ENCODE measurements around the gene ADGRG4. TPM values are rescaled to one million over a fixed set of nuclear protein-coding genes. Genes with fewer than 3 reads are reported as not detected.

Gene ADGRG4
- total RNA-seq, 1 experiment from 2014 or later: not detected

DNA sequence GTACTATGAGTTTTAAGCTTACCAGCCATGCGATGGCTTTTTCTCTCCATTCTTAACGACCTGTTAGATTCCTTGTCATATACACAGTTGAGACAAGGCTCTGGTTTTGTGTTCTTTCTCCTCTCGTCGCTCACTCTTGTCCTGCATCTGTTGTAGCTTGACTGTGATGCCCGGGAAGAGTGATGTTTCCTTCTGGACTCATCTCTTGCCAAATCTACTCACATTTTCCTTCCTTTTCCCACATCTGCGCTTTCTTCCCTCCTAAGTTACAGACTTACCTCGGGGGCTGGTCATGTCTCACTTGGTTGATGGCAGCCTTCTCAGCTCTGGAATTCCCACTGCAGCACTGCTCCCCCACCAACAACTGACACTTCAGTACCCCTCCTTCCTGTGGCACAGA is 44.7 kb upstream of the ADGRG4 start:
- no peak overlapping the region for H3K4me3 ChIP-seq (ENCODE audit: low read depth, low read length, poor library complexity, severe bottlenecking)
- BruUV-seq (replicated peaks): no TSS peak
- TF ChIP-seq, protein P1, sequence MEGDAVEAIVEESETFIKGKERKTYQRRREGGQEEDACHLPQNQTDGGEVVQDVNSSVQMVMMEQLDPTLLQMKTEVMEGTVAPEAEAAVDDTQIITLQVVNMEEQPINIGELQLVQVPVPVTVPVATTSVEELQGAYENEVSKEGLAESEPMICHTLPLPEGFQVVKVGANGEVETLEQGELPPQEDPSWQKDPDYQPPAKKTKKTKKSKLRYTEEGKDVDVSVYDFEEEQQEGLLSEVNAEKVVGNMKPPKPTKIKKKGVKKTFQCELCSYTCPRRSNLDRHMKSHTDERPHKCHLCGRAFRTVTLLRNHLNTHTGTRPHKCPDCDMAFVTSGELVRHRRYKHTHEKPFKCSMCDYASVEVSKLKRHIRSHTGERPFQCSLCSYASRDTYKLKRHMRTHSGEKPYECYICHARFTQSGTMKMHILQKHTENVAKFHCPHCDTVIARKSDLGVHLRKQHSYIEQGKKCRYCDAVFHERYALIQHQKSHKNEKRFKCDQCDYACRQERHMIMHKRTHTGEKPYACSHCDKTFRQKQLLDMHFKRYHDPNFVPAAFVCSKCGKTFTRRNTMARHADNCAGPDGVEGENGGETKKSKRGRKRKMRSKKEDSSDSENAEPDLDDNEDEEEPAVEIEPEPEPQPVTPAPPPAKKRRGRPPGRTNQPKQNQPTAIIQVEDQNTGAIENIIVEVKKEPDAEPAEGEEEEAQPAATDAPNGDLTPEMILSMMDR (conservative IDR thresholded peaks at IDR 0.05; ENCODE audit: low read depth, low read length): no peak
- TF ChIP-seq EZH2 (IDR thresholded peaks at IDR 0.05; ENCODE audit: borderline replicate concordance, low read depth, low read length, poor library complexity, severe bottlenecking): no peak
- ChIA-PET CTCF (no interaction called here), POLR2A (ENCODE audit: low non-redundant PET) (no interaction called here)
- H3K36me3 ChIP-seq (ENCODE audit: insufficient read depth, low read length, poor library complexity, severe bottlenecking): no peaks in the 10 kb centered on the region
- DNase-seq (ENCODE audit: low spot score): no peak
- intact Hi-C loops (cut with micrococcal nuclease; ENCODE audit: unreplicated experiment): no loop called here
- H3K4me1 ChIP-seq (ENCODE audit: insufficient read depth, low read length, poor library complexity, severe bottlenecking): no peaks in the 10 kb centered on the region
- H3K27ac ChIP-seq (ENCODE audit: low read depth, low read length, poor library complexity, severe bottlenecking): no peak overlapping the region
- no peaks in the 10 kb centered on the region for H3K27me3 ChIP-seq (replicated peaks; ENCODE audit: insufficient read depth, low read depth, low read length, poor library complexity)
- H3K9me3 ChIP-seq (ENCODE audit: low read depth, low read length, poor library complexity, severe bottlenecking): no peaks in the 10 kb centered on the region

DNA sequence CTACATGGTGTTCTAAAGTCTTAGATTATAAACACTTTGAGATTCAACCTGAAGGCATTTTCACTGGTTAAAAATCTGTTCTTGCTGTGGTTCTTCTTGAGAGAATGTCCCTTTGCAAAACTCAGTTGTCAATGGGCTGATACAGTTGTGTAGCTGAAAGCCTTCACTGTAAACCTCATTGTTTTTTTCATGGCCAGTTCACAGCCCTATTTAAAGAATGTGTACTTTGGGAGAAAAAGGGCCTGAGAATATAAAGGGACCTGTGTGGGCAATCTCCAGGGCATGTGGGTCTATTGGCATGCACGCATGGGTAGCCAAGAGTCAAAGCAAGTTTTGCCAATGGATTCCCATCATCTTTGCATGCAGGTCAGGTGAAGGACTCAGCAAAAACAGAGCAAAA is 41.8 kb upstream of the ADGRG4 start:
- Histone ChIP-seq H3K36me3 (ENCODE audit: insufficient read depth, low read length, poor library complexity, severe bottlenecking) (no peaks in the 10 kb centered on the region), H3K27ac (ENCODE audit: low read depth, low read length, poor library complexity, severe bottlenecking) (no peak overlapping the region), H3K9me3 (ENCODE audit: low read depth, low read length, poor library complexity, severe bottlenecking) (no peaks in the 10 kb centered on the region), H3K27me3 (replicated peaks; ENCODE audit: insufficient read depth, low read depth, low read length, poor library complexity) (no peaks in the 10 kb centered on the region), H3K4me1 (ENCODE audit: insufficient read depth, low read length, poor library complexity, severe bottlenecking) (no peaks in the 10 kb centered on the region), H3K4me3 (ENCODE audit: low read depth, low read length, poor library complexity, severe bottlenecking) (no peak overlapping the region)
- TF ChIP-seq EZH2 (IDR thresholded peaks at IDR 0.05; ENCODE audit: borderline replicate concordance, low read depth, low read length, poor library complexity, severe bottlenecking): no peak
- TF ChIP-seq, protein P1 (conservative IDR thresholded peaks at IDR 0.05; ENCODE audit: low read depth, low read length): no peak
- ChIA-PET POLR2A (ENCODE audit: low non-redundant PET) (no interaction called here), CTCF (no interaction called here)
- DNase-seq (ENCODE audit: low spot score): no peak
- intact Hi-C loops (cut with micrococcal nuclease; ENCODE audit: unreplicated experiment): no loop called here
- BruUV-seq (replicated peaks): no TSS peak

DNA sequence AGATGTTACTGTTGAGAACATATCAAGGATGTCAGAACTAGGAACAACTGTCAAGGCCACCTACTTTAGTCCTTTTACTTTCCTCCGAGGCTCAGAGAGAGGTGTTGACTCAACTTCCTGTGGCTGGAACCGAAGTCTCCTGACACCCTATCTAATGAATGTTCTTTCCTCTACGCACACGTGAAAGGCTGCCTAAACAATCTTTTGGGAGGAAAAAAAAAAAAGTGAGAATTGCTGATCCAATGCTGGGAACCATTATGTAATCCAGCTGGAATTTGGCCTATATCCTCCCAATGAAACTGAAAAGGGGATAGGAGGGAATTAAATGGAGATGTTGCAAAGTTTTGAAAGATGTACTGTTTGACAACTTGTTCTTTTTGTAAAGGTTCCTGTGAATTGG is 41.2 kb upstream of the ADGRG4 start:
- H3K4me1 ChIP-seq (ENCODE audit: insufficient read depth, low read length, poor library complexity, severe bottlenecking): no peaks in the 10 kb centered on the region
- no peak overlapping the region for H3K27ac ChIP-seq (ENCODE audit: low read depth, low read length, poor library complexity, severe bottlenecking)
- H3K27me3 ChIP-seq (replicated peaks; ENCODE audit: insufficient read depth, low read depth, low read length, poor library complexity): no peaks in the 10 kb centered on the region
- no peaks in the 10 kb centered on the region for H3K36me3 ChIP-seq (ENCODE audit: insufficient read depth, low read length, poor library complexity, severe bottlenecking)
- BruUV-seq (replicated peaks): no TSS peak
- POLR2A ChIA-PET (ENCODE audit: low non-redundant PET): no interaction called here
- no peak for DNase-seq (ENCODE audit: low spot score)
- intact Hi-C loops (cut with micrococcal nuclease; ENCODE audit: unreplicated experiment): no loop called here
- CTCF ChIA-PET: no interaction called here
- TF ChIP-seq, protein P1 (conservative IDR thresholded peaks at IDR 0.05; ENCODE audit: low read depth, low read length): no peak
- TF ChIP-seq EZH2 (IDR thresholded peaks at IDR 0.05; ENCODE audit: borderline replicate concordance, low read depth, low read length, poor library complexity, severe bottlenecking): no peak
- no peaks in the 10 kb centered on the region for H3K9me3 ChIP-seq (ENCODE audit: low read depth, low read length, poor library complexity, severe bottlenecking)
- H3K4me3 ChIP-seq (ENCODE audit: low read depth, low read length, poor library complexity, severe bottlenecking): no peak overlapping the region
